Mesodermal cell (in vitro differentiated cells): Measurements from ENCODE around the gene CEL.
"Not testable (repeated sequence)": the region's sequence is repeated elsewhere in the genome, so short reads cannot be mapped to it uniquely, and the experiment has no call there.

Source experiments
- H3K27ac ChIP-seq: 2 replicates; pipeline ENCODE4 v1.7.0; 2013; ENCODE audit warnings: mild to moderate bottlenecking, low read depth, low read length, moderate library complexity; ENCODE audit not compliant: severe bottlenecking
- H3K36me3 ChIP-seq: 2 replicates; pipeline ENCODE4 v1.7.1; 2013; ENCODE audit warnings: mild to moderate bottlenecking, low read length, moderate library complexity; ENCODE audit not compliant: control insufficient read depth, insufficient read depth
- H3K4me1 ChIP-seq: one replicate; pipeline ENCODE4 v1.7.1; 2013; ENCODE audit warnings: mild to moderate bottlenecking, low read length; ENCODE audit not compliant: insufficient read depth, control insufficient read depth, poor library complexity, severe bottlenecking
- H3K4me3 ChIP-seq: 2 replicates; pipeline ENCODE4 v1.7.0; 2013; ENCODE audit warnings: low read length, control low read depth, mild to moderate bottlenecking; ENCODE audit not compliant: insufficient read depth, poor library complexity, severe bottlenecking; ENCODE audit errors: extremely low read depth
- H3K9me3 ChIP-seq: 2 replicates; pipeline ENCODE4 v1.7.1; 2013; ENCODE audit warnings: mild to moderate bottlenecking, low read length, moderate library complexity; ENCODE audit not compliant: control insufficient read depth
- WGBS, 2 experiments: methylation state at CpG; one replicate each; pipeline ENCODE4 v1.1.5; 2013; ENCODE audit warnings: missing lambda C conversion rate in 2 of 2; ENCODE audit not compliant: insufficient coverage in 2 of 2; 5-methylcytosine and 5-hydroxymethylcytosine counted together

CEL gene

DNA sequence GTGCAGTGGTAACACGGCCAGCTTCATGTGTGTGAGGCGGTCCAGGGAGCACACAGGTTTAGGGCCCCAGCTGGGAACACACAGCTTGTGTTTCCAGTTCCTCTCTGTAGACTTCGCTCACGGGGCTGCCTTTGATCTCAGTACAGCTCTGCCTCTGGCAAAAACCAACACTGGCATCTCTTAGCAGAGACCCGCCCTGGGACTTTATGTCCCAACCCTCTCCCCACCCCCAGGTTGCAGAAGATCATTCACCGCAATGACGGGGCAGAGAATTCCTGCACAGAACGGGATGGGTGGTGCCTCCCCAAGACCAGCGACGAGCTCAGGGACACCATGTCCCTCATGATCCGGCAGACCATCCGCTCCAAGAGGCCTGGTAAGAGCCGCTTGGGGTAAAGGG, 5.2 kb upstream of the CEL start:
- Histone ChIP-seq H3K4me3 (no peak overlapping the region), H3K9me3 (no peaks in the 10 kb centered on the region), H3K27ac (no peak overlapping the region), H3K36me3 (peaks cover 69% of the 10 kb centered on the region), H3K4me1 (peaks cover 18% of the 10 kb centered on the region)
- WGBS, 2 experiments: 95 to 98% methylated on average over 8 to 13 of the region's 13 CpGs

DNA sequence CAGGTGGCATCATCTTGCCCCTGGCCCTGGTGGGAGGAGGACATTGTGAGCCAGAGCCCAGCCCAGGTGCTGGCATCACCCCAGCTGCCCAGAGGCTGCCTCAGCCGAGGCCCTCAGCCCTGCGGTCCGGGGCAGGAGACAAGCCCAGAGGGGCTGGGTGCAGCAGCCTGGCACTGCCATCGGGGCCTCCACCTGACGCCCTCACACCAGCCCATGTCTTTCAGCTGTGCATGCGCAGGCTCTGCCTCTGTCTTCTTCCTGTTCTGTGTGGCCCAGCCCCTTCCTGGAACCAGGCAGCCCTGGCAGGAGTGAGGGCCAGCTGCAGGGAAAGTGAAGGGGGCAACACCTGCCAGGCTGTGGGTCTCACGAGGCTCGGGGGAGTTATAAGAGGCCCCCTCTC, 4.8 kb upstream of the CEL start:
- Histone ChIP-seq H3K27ac (no peak overlapping the region), H3K4me1 (peaks cover 18% of the 10 kb centered on the region), H3K36me3 (peaks cover 64% of the 10 kb centered on the region), H3K9me3 (no peaks in the 10 kb centered on the region), H3K4me3 (no peak overlapping the region)
- WGBS, 2 experiments: 95 to 100% methylated on average over 7 to 8 of the region's 8 CpGs

DNA sequence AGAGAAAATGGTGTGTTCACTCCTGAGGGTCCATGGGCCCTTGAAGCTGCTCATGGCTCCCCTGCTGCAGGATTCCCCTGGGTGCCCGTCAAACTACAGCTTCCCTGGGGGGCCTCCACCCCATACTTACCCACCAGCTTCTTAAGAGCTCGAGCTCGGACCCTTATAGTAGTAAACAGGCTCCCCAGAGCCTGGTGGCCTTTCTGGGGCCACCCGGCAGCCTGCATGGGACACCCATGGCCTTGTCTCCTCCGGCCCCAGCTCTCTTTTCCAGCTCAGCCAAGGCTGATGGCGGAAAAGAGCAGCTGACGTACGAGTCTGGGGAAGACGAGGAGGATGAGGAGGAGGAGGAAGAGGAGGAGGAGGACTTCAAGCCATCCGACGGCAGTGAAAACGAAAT, 4.2 kb upstream of the CEL start:
- WGBS, 2 experiments: 97 to 98% methylated on average over 7 to 10 of the region's 12 CpGs
- Histone ChIP-seq H3K27ac (no peak overlapping the region), H3K4me1 (peaks cover 18% of the 10 kb centered on the region), H3K36me3 (peaks cover 58% of the 10 kb centered on the region), H3K4me3 (no peak overlapping the region), H3K9me3 (no peaks in the 10 kb centered on the region)

DNA sequence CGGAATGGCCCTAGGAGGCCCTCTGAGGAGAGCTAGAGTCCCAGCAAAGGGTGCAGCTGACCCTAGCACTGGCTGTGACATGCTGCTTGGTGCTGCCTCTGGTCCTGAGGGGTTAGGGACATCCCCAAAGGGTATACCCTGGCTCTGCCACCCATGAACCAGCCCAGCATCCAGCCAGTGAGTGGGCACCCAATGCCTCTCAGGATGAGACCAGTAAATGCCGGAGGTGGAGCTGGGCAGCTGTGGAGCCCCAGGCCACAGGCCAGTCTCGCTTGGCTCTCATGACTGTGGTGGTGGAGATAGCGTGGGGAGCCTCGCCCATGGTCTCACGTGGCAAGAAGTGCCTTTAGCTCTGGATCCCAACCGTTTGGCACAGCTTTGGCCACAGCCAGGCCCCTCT, 3.7 kb upstream of the CEL start:
- WGBS, 2 experiments: 90 to 97% methylated on average over 6 to 7 of the region's 7 CpGs
- H3K36me3 ChIP-seq: peaks cover 53% of the 10 kb centered on the region

DNA sequence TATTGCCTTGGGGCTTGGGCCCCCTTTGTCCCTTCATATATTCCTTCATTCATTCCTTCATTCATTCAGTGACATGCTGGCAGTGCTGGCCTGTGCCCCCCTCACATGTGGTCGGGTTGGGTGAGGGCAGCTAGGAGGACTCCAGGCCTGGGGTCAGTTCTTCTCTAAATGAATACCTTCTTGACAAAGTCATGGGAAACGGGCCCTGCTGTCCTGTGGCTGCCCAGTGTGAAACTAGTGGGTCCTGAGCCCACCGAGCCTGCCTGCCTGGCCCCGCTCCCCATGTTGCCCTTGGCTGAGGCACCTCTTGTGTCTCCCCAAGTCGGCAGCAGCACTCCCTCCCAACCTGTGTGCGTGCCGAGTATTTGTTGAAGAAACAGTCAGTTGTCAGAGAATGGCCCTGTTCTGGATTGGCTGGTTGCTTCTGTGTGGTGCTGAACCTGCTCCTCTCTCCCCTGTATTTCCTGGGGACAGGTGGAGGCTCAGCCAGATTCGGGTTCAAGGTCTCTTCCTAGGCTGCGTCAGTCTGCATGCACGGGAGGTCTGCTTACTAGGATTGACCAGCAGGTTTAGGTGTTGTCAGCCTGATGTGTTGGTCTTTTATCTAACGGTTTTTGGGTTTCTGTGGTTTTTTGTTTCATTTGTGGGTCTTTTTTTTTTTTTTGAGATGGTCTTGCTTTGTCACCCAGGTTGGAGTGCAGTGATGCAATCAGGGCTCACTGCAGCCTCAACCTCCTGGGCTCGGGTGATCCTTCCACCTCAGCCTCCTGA, 3.0 kb upstream of the CEL start:
- Histone ChIP-seq H3K4me3 (no peak overlapping the region), H3K36me3 (peaks cover 47% of the 10 kb centered on the region), H3K4me1 (peaks cover 18% of the 10 kb centered on the region), H3K27ac (no peak overlapping the region), H3K9me3 (no peaks in the 10 kb centered on the region)
- WGBS, 2 experiments: 91 to 94% methylated on average over 11 to 12 of the region's 12 CpGs

More for the DNA sequence above, 3.7 kb upstream of the CEL start:
- H3K27ac ChIP-seq: no peak overlapping the region
- H3K9me3 ChIP-seq: no peaks in the 10 kb centered on the region
- H3K4me1 ChIP-seq: peaks cover 18% of the 10 kb centered on the region
- H3K4me3 ChIP-seq: no peak overlapping the region

DNA sequence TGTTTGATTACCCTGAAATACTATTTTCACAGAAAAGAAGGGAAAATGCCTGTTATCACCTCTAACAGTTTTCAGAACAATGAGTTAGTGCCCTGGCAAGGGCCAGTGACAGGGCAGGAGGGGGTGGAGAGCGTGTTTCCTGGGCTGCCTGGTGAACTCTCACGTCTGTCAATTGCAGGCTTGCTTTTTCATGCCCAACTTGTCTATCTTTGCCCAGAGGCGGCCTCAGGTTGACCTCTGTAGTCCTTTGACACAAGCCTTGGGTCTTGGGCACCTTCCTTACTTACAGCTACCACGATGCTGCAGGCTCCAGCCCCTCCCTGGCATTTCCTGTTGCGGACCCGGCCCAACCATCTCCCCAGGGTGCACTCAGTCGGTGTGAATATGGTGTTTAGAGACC, 2.2 kb upstream of the CEL start:
- Histone ChIP-seq H3K9me3 (no peaks in the 10 kb centered on the region), H3K36me3 (peaks cover 38% of the 10 kb centered on the region), H3K4me1 (peaks cover 18% of the 10 kb centered on the region), H3K4me3 (no peak overlapping the region), H3K27ac (peak overlapping the region; percentile 23)
- 33 to 54% methylated on average over 4 to 7 of the region's 7 CpGs for WGBS, 2 experiments

DNA sequence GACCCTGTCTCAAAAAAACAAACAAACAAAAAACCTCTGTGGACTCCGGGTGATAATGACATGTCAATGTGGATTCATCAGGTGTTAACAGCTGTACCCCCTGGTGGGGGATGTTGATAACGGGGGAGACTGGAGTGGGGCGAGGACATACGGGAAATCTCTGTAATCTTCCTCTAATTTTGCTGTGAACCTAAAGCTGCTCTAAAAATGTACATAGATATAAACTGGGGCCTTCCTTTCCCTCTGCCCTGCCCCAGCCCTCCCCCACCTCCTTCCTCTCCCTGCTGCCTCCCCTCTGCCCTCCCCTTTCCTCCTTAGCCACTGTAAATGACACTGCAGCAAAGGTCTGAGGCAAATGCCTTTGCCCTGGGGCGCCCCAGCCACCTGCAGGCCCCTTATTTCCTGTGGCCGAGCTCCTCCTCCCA, 1.4 kb upstream of the CEL start:
- Histone ChIP-seq H3K27ac (peak overlapping the region; percentile 23), H3K4me1 (peaks cover 18% of the 10 kb centered on the region), H3K4me3 (no peak overlapping the region), H3K36me3 (peaks cover 33% of the 10 kb centered on the region), H3K9me3 (no peaks in the 10 kb centered on the region)
- 20% methylated on average over 1 of the region's 6 CpGs; no CpG with 5 or more reads in 1 of the 2 experiments for WGBS, 2 experiments

DNA sequence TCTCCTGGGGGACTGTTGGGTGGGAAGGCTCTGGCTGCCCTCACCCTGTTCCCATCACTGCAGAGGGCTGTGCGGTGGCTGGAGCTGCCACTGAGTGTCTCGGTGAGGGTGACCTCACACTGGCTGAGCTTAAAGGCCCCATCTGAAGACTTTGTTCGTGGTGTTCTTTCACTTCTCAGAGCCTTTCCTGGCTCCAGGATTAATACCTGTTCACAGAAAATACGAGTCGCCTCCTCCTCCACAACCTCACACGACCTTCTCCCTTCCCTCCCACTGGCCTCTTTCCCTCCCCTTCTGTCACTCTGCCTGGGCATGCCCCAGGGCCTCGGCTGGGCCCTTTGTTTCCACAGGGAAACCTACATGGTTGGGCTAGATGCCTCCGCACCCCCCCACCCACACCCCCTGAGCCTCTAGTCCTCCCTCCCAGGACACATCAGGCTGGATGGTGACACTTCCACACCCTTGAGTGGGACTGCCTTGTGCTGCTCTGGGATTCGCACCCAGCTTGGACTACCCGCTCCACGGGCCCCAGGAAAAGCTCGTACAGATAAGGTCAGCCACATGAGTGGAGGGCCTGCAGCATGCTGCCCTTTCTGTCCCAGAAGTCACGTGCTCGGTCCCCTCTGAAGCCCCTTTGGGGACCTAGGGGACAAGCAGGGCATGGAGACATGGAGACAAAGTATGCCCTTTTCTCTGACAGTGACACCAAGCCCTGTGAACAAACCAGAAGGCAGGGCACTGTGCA, 590 bp upstream of the CEL start:
- 62 to 72% methylated on average over 12 to 14 of the region's 14 CpGs for WGBS, 2 experiments
- peaks cover 18% of the 10 kb centered on the region for H3K4me1 ChIP-seq
- H3K36me3 ChIP-seq: peaks cover 25% of the 10 kb centered on the region
- H3K27ac ChIP-seq: peak overlapping the region; percentile 10
- H3K4me3 ChIP-seq, H3K9me3 ChIP-seq: not testable (repeated sequence)

DNA sequence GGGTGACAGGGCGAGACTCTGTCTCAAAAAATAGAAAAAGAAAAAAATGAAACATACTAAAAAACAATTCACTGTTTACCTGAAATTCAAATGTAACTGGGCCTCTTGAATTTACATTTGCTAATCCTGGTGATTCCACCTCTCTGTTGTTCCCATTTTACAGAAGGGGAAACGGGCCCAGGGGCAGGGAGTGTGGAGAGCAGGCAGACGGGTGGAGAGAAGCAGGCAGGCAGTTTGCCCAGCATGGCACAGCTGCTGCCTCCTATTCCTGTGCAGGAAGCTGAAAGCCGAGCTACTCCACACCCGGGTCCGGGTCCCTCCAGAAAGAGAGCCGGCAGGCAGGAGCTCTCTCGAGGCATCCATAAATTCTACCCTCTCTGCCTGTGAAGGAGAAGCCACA, 788 bp downstream of the CEL start:
- not testable (repeated sequence) for H3K27ac ChIP-seq, H3K9me3 ChIP-seq, H3K4me3 ChIP-seq
- 83% methylated on average over 1 of the region's 8 CpGs; no CpG with 5 or more reads in 1 of the 2 experiments for WGBS, 2 experiments
- H3K36me3 ChIP-seq: peaks cover 13% of the 10 kb centered on the region
- H3K4me1 ChIP-seq: peaks cover 18% of the 10 kb centered on the region

DNA sequence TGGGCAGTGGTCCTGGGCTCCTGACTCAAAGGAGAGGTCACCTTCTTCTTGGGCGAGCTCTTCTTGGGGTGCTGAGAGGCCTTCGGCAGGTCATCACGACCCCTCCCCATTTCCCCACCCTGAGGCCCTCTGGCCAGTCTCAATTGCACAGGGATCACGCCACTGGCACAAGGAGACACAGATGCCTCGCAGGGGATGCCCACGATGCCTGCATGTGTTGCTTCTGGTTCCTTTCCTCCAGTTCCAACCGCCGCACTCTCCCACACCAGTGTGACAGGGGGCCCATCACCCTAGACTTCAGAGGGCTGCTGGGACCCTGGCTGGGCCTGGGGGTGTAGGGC, 1.3 kb downstream of the CEL start:
- peaks cover 18% of the 10 kb centered on the region for H3K4me1 ChIP-seq
- no peak overlapping the region for H3K27ac ChIP-seq
- peaks cover 7% of the 10 kb centered on the region for H3K36me3 ChIP-seq
- no peak overlapping the region for H3K4me3 ChIP-seq
- no peaks in the 10 kb centered on the region for H3K9me3 ChIP-seq
- WGBS, 2 experiments: 94 to 100% methylated on average over 8 of the region's 8 CpGs
